Ascending aorta (tissue), 2 donors: ENCODE data around the gene PTPRG. TPM values are rescaled to one million over a fixed set of nuclear protein-coding genes. Genes with fewer than 3 reads are reported as not detected.

Experiments
- DNase-seq, 2 donors: peaks; one replicate each; pipeline ENCODE4 v3.0.0-alpha.2; 2019; ENCODE audit warnings: low spot score in 2 of 2
- H3K27ac ChIP-seq, 2 donors: fragments of 200-600 bp; sonication (generic); one replicate each; pipeline ENCODE4 v1.5.1; 2016 to 2017; ENCODE audit warnings: mild to moderate bottlenecking in 1 of 2
- H3K27me3 ChIP-seq: fragments of 200-600 bp; sonication (generic); one replicate; pipeline ENCODE4 v1.5.1; 2017
- H3K36me3 ChIP-seq, 2 donors: fragments of 200-600 bp; sonication (generic); one replicate each; pipeline ENCODE4 v1.5.1; 2016
- H3K4me1 ChIP-seq, 2 donors: fragments of 200-600 bp; sonication (generic); one replicate each; pipeline ENCODE4 v1.5.1; 2016 to 2017; ENCODE audit warnings: mild to moderate bottlenecking in 1 of 2
- H3K4me3 ChIP-seq, 2 donors: fragments of 200-600 bp; sonication (generic); one replicate each; pipeline ENCODE4 v1.5.1; 2016 to 2017; ENCODE audit warnings: mild to moderate bottlenecking in 1 of 2
- H3K9me3 ChIP-seq, 2 donors: fragments of 200-600 bp; sonication (generic); one replicate each; pipeline ENCODE4 v1.5.1; 2016
- CTCF ChIP-seq, 3 experiments: fragments of 200-600 bp in 2 of 3; fragments of 450-650 bp in 1 of 3; sonication (generic) in 2 of 3; IDR thresholded peaks; one replicate each; pipeline ENCODE4 v1.5.1; 2016 to 2019; ENCODE audit warnings: antibody characterized with exemption in 3 of 3, mild to moderate bottlenecking in 1 of 3, moderate library complexity in 1 of 3
- intact Hi-C: fragments of 100-400 bp; cut with DNase I; formaldehyde crosslinking; loops from one replicate; pipeline ENCODE4 v1.15.1; 2023
- total RNA-seq: library from RNA; depleted of rRNA; stranded (reverse); fragments of >200 nt; gene quantifications from one replicate; pipeline ENCODE4 v1.1.0, GENCODE V29; 2016

The PTPRG gene
- total RNA-seq, 1 donor from 2014 or later = 129 TPM

- Histone ChIP-seq H3K4me1 (peaks cover 0 to 20% of the 10 kb centered on the region in 2 donors), H3K4me3 (no peak overlapping the region), H3K9me3 (no peaks in the 10 kb centered on the region), H3K27me3 (no peaks in the 10 kb centered on the region), H3K27ac (no peak overlapping the region), H3K36me3 (no peaks in the 10 kb centered on the region)
- intact Hi-C loops = no loop called here
- TF ChIP-seq CTCF (IDR thresholded peaks at IDR 0.05) = no peak
- DNase-seq = no peak
Observed at GRCh38 chr3:61665987-61666386, 104.6 kb downstream of the PTPRG start.

DNA sequence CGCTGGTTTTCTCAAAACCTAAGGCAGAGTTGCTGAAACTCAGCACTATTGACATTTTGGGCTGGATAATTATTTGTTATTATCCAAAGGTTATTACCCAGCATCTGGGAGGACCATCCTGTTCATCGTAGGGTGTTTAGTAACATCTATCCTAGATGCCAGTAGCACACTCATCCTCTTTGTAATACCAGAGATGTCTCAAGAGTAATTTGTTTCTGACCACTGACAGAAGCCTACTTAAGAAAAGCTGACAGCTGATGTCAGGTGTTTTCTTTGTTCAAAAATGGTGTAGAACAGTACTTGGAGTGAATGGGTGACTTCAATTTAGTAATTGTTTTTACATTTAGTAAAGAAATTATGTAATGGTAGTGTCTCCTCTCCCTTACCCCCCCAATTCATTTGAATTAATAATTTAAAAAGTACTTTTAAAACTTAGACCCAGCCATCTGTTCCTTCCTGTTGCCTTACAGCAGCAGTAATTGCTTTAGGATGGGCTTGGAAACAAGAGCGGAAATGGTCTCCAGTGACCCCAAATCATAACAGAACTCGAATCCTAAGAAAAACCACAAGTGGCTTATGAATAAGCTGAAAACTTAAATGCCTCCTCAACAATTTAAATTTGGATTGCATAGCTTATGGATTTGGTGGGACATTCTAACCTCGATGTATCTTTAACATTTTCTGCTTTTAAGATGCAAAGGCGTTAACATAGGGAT, 105.4 kb downstream of the PTPRG start:
- no peak overlapping the region for H3K27ac ChIP-seq
- intact Hi-C loops = no loop called here
- TF ChIP-seq CTCF (IDR thresholded peaks at IDR 0.05) = no peak

DNA sequence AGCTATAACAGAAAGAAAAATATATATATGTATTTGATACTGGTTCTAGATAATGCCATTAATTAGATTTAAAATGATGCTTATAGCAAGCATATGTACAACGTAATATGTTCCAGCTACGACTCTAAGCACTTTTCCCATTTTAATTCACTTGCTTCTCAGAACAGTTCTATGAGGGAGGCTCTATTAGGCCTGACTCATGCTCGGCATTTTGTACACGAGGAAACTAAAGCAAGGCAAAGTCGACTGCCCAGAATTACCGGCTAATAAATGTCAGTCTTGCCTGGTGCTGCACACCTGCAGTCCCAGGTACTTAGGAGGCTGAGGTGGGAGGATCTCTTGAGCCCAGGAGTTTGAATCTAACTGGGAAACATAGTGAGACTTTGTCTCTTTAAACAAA, 106.0 kb downstream of the PTPRG start:
- Histone ChIP-seq H3K27ac (no peak overlapping the region), H3K4me1 (peaks cover 0 to 20% of the 10 kb centered on the region in 2 donors), H3K36me3 (no peaks in the 10 kb centered on the region), H3K27me3 (no peaks in the 10 kb centered on the region), H3K4me3 (no peak overlapping the region), H3K9me3 (no peaks in the 10 kb centered on the region)
- TF ChIP-seq CTCF (IDR thresholded peaks at IDR 0.05) = no peak
- no peak for DNase-seq
- intact Hi-C loops = no loop called here

More for the DNA sequence above, 105.4 kb downstream of the PTPRG start:
- Histone ChIP-seq H3K36me3 (no peaks in the 10 kb centered on the region), H3K27me3 (no peaks in the 10 kb centered on the region), H3K4me1 (peaks cover 0 to 20% of the 10 kb centered on the region in 2 donors), H3K9me3 (no peaks in the 10 kb centered on the region), H3K4me3 (no peak overlapping the region)
- no peak for DNase-seq

DNA sequence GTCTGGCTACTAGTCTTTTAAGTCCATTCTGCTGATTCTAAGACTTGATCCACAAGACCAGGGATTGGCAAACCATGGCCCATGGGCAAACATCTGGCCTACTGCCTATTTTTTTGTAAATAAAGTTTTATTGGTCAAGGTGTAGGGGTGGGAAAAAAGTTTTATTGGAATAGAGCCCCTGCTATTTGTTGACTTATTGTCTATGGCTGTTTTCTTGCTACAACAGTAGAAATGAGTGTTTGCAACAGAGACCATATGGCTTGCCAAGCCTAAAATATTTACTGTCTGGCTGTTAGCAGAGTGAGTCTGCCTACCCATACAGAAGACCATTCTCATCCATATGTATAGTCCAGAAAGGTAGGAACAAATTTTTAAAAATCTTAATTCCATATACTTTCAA, 106.4 kb downstream of the PTPRG start:
- no peak overlapping the region for H3K4me3 ChIP-seq
- H3K36me3 ChIP-seq = no peaks in the 10 kb centered on the region
- no peak for TF ChIP-seq CTCF (IDR thresholded peaks at IDR 0.05)
- H3K4me1 ChIP-seq = peaks cover 0 to 20% of the 10 kb centered on the region in 2 donors
- DNase-seq = no peak
- intact Hi-C loops = no loop called here
- no peaks in the 10 kb centered on the region for H3K9me3 ChIP-seq
- no peaks in the 10 kb centered on the region for H3K27me3 ChIP-seq
- no peak overlapping the region for H3K27ac ChIP-seq

- no peak for DNase-seq
- no peaks in the 10 kb centered on the region for H3K9me3 ChIP-seq
- TF ChIP-seq CTCF (IDR thresholded peaks at IDR 0.05) = no peak
- H3K4me3 ChIP-seq = no peak overlapping the region
- intact Hi-C loops = no loop called here
- H3K36me3 ChIP-seq = no peaks in the 10 kb centered on the region
- peaks cover 0 to 18% of the 10 kb centered on the region in 2 donors for H3K4me1 ChIP-seq
- no peak overlapping the region for H3K27ac ChIP-seq
- H3K27me3 ChIP-seq = no peaks in the 10 kb centered on the region
Observed at GRCh38 chr3:61668317-61668864, 107.0 kb downstream of the PTPRG start.
